Activated gamma-delta T cell (primary cell): ENCODE measurements around the gene NRG3.
"Not testable (repeated sequence)": the region's sequence is repeated elsewhere in the genome, so short reads cannot be mapped to it uniquely, and the experiment has no call there.

Experiments used
- DNase-seq: peaks from one replicate; lab custom pipeline; 2025; lab: John Stamatoyannopoulos, UW

NRG3 gene

GRCh38 chr10:82914655-82915136 is 1039.7 kb downstream of the NRG3 start:
- no peak for DNase-seq

DNA sequence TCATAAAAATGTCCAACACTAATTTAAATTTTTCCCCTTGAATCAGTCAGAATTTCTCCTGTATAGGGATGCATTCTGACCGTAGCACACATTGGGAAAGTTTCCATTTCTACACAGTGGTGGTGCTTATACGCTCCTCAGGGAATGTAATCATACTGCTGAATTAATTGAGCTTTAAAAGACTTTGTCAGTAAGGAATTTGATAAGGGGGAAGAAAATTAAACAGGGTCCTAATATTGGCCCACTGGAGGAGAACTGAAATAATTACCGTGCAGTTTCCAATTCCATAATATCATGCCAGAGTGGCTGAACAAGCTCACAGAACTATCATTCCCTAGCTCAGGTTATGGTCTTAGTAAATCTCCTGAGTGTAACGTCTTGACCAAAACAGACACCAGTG is 1041.9 kb downstream of the NRG3 start:
- no peak for DNase-seq

DNA sequence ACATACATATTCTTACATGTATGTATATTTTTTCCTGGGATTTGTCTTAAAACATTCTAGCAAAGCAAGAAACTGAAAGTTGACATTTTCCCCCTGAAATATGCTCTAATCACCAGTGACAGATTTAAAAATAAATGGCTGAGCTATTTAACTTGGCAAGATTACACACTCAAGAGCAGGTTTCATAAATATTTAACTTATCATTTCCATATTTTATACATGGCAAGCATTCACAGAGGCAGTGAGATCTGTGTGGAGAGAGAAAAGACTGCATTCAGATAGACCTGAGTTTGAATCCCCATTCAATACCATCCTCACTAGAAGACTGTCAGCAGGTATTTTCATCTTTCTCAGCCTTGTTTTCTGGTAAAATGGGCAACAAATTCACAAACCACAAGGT is 1043.0 kb downstream of the NRG3 start:
- no peak for DNase-seq

GRCh38 chr10:82922046-82922445 is 1047.1 kb downstream of the NRG3 start:
- no peak for DNase-seq

- no peak for DNase-seq
These were observed 1047.8 kb downstream of the NRG3 start for GRCh38 chr10:82922755-82923154.

DNA sequence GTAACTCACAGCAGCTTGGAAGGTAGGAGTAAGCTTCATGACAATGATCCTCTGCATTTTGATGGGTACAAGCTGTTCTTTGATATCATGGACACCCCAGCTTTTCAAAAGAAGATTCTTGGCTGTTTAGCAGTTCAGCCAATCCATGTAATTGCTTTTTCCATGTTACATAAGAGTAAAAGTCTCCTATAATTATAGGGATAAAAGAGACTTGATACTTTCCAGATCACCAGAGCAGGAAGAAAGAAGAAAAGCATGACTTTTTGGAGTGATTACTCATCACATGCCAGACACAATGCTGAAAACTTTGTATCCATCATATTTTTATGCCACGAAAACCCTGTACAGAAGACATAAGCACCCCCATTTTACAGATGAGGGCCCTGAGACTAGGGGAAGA is 1049.7 kb downstream of the NRG3 start:
- no peak for DNase-seq

- DNase-seq: no peak
These were observed 1050.6 kb downstream of the NRG3 start for GRCh38 chr10:82925547-82925946.

GRCh38 chr10:82932451-82932850 is 1057.5 kb downstream of the NRG3 start:
- DNase-seq: no peak

GRCh38 chr10:82934429-82934828 is 1059.4 kb downstream of the NRG3 start:
- no peak for DNase-seq

GRCh38 chr10:82934947-82935346 is 1060.0 kb downstream of the NRG3 start:
- DNase-seq: no peak

DNA sequence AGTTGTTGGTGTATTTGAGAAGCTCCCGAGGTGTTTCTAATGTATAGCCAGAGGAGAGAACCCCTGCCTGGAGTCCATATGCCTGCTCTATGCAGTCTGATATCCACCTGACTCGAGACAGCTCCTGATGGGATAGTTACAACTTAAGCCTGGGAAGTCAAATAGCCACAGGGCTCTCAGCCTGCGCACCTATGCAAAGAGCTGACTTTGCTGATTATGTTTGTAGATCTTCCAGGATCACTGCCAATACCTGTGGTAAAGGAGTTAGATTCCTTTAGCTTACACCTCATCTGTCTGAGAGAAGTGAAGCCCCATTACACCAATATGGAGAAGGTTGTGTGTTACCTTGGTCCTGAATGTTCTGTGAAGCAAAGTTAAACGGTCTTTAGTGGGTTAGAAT is 1063.3 kb downstream of the NRG3 start:
- DNase-seq: no peak

- no peak for DNase-seq
These were observed 1067.5 kb downstream of the NRG3 start for GRCh38 chr10:82942286-82943099.

- DNase-seq: no peak
These were observed 1068.1 kb downstream of the NRG3 start for GRCh38 chr10:82943142-82943541.

- no peak for DNase-seq
These were observed 1075.0 kb downstream of the NRG3 start for GRCh38 chr10:82949816-82950575.

DNA sequence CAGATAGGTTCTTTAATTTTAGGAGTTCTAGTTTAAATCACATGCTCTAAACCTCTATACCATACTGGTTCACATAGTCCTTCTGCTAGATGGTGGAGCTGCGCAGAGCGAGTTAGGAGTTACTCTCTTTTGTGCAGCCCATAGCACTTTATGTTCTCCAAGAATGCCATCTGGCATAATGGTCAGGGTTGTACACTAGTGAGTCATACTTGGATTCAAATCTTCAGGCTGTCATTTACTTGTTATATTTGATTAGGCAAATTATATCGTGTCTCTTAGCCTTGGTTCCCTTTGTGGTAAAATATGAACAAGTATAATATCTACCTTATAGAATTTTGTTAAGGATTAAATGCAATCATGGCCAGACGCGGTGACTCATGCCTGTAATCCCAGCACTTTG is 1078.3 kb downstream of the NRG3 start:
- DNase-seq: no peak

DNA sequence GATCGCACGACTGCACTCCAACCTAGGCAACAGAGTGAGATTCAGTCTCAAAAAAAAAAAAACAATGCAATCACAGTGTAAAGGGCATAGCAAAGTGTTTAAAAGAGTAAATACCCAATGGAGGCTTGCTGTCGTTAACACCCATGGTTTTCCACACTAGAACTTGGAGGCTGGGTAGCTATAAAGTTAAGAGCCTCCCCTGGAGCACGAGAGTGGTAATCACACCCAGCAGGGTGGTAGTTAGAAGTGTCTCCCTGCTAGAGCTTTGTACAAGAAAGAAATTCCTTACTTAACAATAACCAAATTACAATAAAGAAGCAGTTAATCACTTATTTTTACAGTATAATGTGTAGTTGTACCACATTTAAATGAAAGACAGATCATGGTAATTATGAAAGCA is 1078.9 kb downstream of the NRG3 start:
- DNase-seq: no peak

- not testable (repeated sequence) for DNase-seq
These were observed 1085.5 kb downstream of the NRG3 start for GRCh38 chr10:82960421-82961060.

DNA sequence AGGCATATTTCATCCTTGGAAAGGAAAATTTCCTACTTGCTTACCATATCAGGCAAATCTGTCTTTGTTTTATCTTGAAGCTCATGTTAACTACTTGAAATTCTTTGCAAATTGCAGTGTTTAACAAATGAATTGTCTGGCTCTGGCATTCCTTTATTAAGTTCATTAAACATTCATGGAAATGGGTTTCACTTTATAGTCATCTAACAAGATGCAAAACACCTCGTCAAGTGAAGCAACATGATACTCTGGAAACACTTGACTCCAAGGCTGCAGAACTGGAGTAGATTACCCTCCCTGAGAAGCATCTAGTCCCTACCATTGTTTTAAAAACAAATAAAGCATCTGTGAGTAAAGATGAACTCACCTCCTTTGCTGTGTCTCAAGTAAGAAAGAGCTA is 1086.9 kb downstream of the NRG3 start:
- no peak for DNase-seq

GRCh38 chr10:82966130-82966529 is 1091.1 kb downstream of the NRG3 start:
- no peak for DNase-seq

GRCh38 chr10:82968533-82968932 is 1093.5 kb downstream of the NRG3 start:
- no peak for DNase-seq

DNA sequence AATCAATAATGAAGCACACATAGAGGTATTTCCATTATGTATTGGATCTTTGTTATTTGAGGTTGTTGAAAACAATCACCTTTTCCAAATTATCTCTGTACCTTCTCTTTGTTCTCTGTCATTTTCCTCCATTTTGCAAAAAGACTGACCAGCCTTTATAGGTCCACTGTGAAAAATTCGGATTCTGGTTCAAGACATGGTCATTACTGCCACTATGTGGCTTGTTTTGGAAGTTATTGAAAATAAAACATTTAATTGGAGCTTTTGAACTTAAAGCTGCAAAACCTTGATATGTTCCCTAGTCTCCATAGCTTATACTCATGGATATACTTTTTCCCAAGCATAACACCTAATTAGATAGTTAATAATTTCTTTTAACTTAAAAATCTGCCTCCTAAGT is 1094.4 kb downstream of the NRG3 start:
- no peak for DNase-seq

DNA sequence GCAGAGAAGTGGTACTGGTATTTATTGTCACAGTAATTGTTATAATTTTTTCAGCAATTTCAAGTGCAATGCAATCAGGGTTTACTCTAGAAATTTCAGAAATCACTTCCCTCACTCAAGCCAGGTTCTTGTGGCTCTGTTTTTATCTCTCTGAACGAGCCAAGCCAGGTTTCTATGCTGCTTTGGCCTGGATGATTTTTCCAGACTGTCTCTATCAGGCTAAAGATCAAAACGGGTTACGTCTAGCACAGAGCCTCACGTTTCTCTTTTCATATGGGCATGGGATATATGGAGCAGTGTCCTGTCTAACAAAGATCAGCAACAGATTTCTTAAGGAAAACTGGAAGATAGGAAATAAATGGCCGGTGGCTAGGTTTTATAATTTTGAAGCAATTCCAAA is 1105.3 kb downstream of the NRG3 start:
- DNase-seq: no peak
